K562 (cell line): ENCODE results near the gene RPL11. TPM values are rescaled to one million over a fixed set of nuclear protein-coding genes. Genes with fewer than 3 reads are reported as not detected.

Experiments used
- BRCA1 ChIP-seq, 2 experiments: fragments of 450-650 bp in 1 of 2; sonication (generic) in 1 of 2; formaldehyde crosslinking in 1 of 2; IDR thresholded peaks; 2 replicates each; pipeline versions ENCODE4 v1.5.0 to v1.6.1; 2017 to 2020; ENCODE audit warnings: mild to moderate bottlenecking in 1 of 2, missing genetic modification reagents in 1 of 2
- DMBX1 ChIP-seq: fragments of 250-450 bp; sonication (Bioruptor Pico); IDR thresholded peaks from 2 replicates; pipeline ENCODE4 v1.8.0; 2022; ENCODE audit warnings: inconsistent platforms, mild to moderate bottlenecking, moderate library complexity, borderline replicate concordance
- ELK3 ChIP-seq: fragments of 450-650 bp; formaldehyde crosslinking; IDR thresholded peaks from 2 replicates; pipeline ENCODE4 v1.4.0; 2020; ENCODE audit warnings: mild to moderate bottlenecking
- HMBOX1 ChIP-seq: sonication (generic); IDR thresholded peaks from 2 replicates; pipeline ENCODE4 v1.6.1; 2016
- HNRNPK ChIP-seq: fragments of 200-400 bp; formaldehyde crosslinking; IDR thresholded peaks from one replicate; pipeline ENCODE4 v1.6.1; 2018; ENCODE audit warnings: mild to moderate bottlenecking, low read depth, low read length; ENCODE audit not compliant: poor library complexity, severe bottlenecking
- MAFK ChIP-seq: IDR thresholded peaks from 2 replicates; pipeline ENCODE4 v1.6.1; 2011; ENCODE audit warnings: low read length, improper control_type of control experiment
- PHB ChIP-seq: fragments of 250-450 bp; sonication (Bioruptor Pico); IDR thresholded peaks from 2 replicates; pipeline ENCODE4 v1.5.0; 2021
- POLR2AphosphoS5 ChIP-seq: IDR thresholded peaks from 2 replicates; pipeline ENCODE4 v1.6.1; 2011; ENCODE audit warnings: mild to moderate bottlenecking, low read depth, low read length, moderate library complexity; ENCODE audit not compliant: control insufficient read depth, insufficient read depth
- SOX6 ChIP-seq: fragments of 450-650 bp; IDR thresholded peaks from 2 replicates; pipeline ENCODE4 v1.6.1; 2014; ENCODE audit warnings: mild to moderate bottlenecking
- TCF7L2 ChIP-seq: fragments of 150-350 bp; IDR thresholded peaks from 2 replicates; pipeline ENCODE4 v1.6.1; 2016; ENCODE audit warnings: low read depth, mild to moderate bottlenecking, low read length, moderate library complexity
- TEAD4 ChIP-seq, 2 experiments: sonication (generic) in 1 of 2; formaldehyde crosslinking in 1 of 2; IDR thresholded peaks; 2 replicates each; pipeline versions ENCODE4 v1.6.1 to v1.8.0; 2012 to 2022; ENCODE audit warnings: borderline replicate concordance in 1 of 2, inconsistent platforms in 1 of 2, low read length in 1 of 2, mild to moderate bottlenecking in 1 of 2, missing genetic modification reagents in 1 of 2
- TSC22D4 ChIP-seq: fragments of 450-650 bp; IDR thresholded peaks from 2 replicates; pipeline ENCODE4 v1.6.1; 2016; ENCODE audit warnings: missing genetic modification characterization, missing biosample characterization, control low read depth
- VEZF1 ChIP-seq: fragments of 200-800 bp; sonication (Bioruptor generic); IDR thresholded peaks from 2 replicates; pipeline ENCODE4 v1.6.1; 2017; ENCODE audit warnings: missing genetic modification characterization, missing compliant biosample characterization
- ZBTB34 ChIP-seq: fragments of 250-450 bp; sonication (Bioruptor Pico); IDR thresholded peaks from 2 replicates; pipeline ENCODE4 v1.8.0; 2021; ENCODE audit warnings: mild to moderate bottlenecking, moderate library complexity
- ZFP91 ChIP-seq: sonication (generic); formaldehyde crosslinking; IDR thresholded peaks from 2 replicates; pipeline ENCODE4 v1.8.0; 2022; ENCODE audit warnings: mild to moderate bottlenecking, missing genetic modification reagents
- ZHX1 ChIP-seq: fragments of 150-350 bp; conservative IDR thresholded peaks from 2 replicates; pipeline ENCODE4 v1.6.1; 2014; ENCODE audit warnings: low read length
- ZNF165 ChIP-seq: fragments of 250-450 bp; sonication (Bioruptor Pico); IDR thresholded peaks from 2 replicates; pipeline ENCODE4 v1.4.0; 2020; ENCODE audit warnings: borderline replicate concordance
- ZNF197 ChIP-seq: fragments of 200-800 bp; sonication (Bioruptor generic); IDR thresholded peaks from 2 replicates; pipeline ENCODE4 v1.6.1; 2016; ENCODE audit warnings: low read depth, missing genetic modification characterization, missing compliant biosample characterization
- ZNF644 ChIP-seq: fragments of 200-800 bp; sonication (Bioruptor generic); IDR thresholded peaks from 2 replicates; pipeline ENCODE4 v1.6.1; 2016; ENCODE audit warnings: low read depth, missing genetic modification characterization, missing compliant biosample characterization
- polyA plus RNA-seq, 8 experiments: library from polyadenylated mRNA; depleted of rRNA in 4 of 8; stranded (reverse) in 5 of 8; unstranded in 3 of 8; fragments of >200 nt; fragmentation: Nextera tagmentation in 2 of 8; fragmentation: Illumina TruSeq in 1 of 8; extraction: Ambion mirVana in 2 of 8; extraction: Trizol in 1 of 8; gene quantifications; 2 replicates each; pipeline versions ENCODE4 v1.2.1 to v1.2.3, GENCODE V29; 2011 to 2014; ENCODE audit warnings: inconsistent platforms in 1 of 8, missing spikeins in 1 of 8
- total RNA-seq, 7 experiments: library from RNA; depleted of rRNA in 6 of 7; stranded (reverse); fragments of >200 nt in 6 of 7; fragmentation: Illumina TruSeq in 2 of 7; extraction: Trizol in 2 of 7; gene quantifications; 2 replicates each; pipeline versions ENCODE4 v1.2.1 to v1.2.3, GENCODE V29; 2011 to 2021; ENCODE audit warnings: low replicate concordance in 1 of 7

RPL11 gene
- total and polyA plus RNA-seq, 9 of the 15 experiments (the other 6 are each of a cell fraction or from before 2014, with no cell fraction given) = 1,781 to 4,526 (median 3,111) TPM

GRCh38 chr1:23745515-23745914 is 53.9 kb downstream of the RPL11 start (continued):
- TF ChIP-seq TSC22D4 (tag) = no peak
- no peak for TF ChIP-seq DMBX1 (CRISPR knock-in tag)
- TF ChIP-seq ZFP91 (CRISPR knock-in tag) = no peak
- TF ChIP-seq HNRNPK = no peak
- no peak for TF ChIP-seq TEAD4 (IDR thresholded peaks at IDR 0.05; ENCODE audit: low read length)
- TF ChIP-seq TEAD4 (CRISPR knock-in tag; IDR thresholded peaks at IDR 0.05; ENCODE audit: borderline replicate concordance) = no peak
- TF ChIP-seq VEZF1 (CRISPR knock-in tag) = 0 out of 2 replicates have a peak, but pooled peaks have one; percentile 20
- TF ChIP-seq POLR2AphosphoS5 = no peak
- TF ChIP-seq ZHX1 = no peak
- no peak for TF ChIP-seq TCF7L2
- TF ChIP-seq MAFK = peak; percentile 68
- TF ChIP-seq HMBOX1 = peak; percentile 67
- no peak for TF ChIP-seq ZNF165
- no peak for TF ChIP-seq BRCA1 (IDR thresholded peaks at IDR 0.05)
- no peak for TF ChIP-seq BRCA1 (CRISPR knock-in tag; IDR thresholded peaks at IDR 0.05)
- no peak for TF ChIP-seq ELK3 (CRISPR knock-in tag)
- no peak for TF ChIP-seq PHB (CRISPR knock-in tag)
- no peak for TF ChIP-seq ZNF197 (CRISPR knock-in tag)
- no peak for TF ChIP-seq ZNF644 (tag)
- no peak for TF ChIP-seq SOX6
- TF ChIP-seq ZBTB34 (CRISPR knock-in tag) = no peak
